HCT116 (cell line): ENCODE results near the gene NID2.

Source experiments
- CBX3 ChIP-seq: IDR thresholded peaks from 2 replicates; pipeline ENCODE4 v1.6.1; 2012; ENCODE audit warnings: low read depth
- EZH2 ChIP-seq: fragments of 200-600 bp; sonication (generic); IDR thresholded peaks from 2 replicates; pipeline ENCODE4 v1.6.1; 2017; ENCODE audit warnings: antibody characterized with exemption, mixed run types
- JUND ChIP-seq: IDR thresholded peaks from 2 replicates; pipeline ENCODE4 v1.6.1; 2012
- POLR2A ChIP-seq: IDR thresholded peaks from 2 replicates; pipeline ENCODE4 v1.7.0; 2011; ENCODE audit warnings: borderline replicate concordance; ENCODE audit not compliant: insufficient read depth, insufficient read length; ENCODE audit errors: extremely low read depth
- POLR2AphosphoS5 ChIP-seq: IDR thresholded peaks from 2 replicates; pipeline ENCODE4 v1.6.1; 2011; ENCODE audit warnings: mild to moderate bottlenecking, low read depth, low read length, moderate library complexity
- SRF ChIP-seq: IDR thresholded peaks from 2 replicates; pipeline ENCODE4 v1.6.1; 2012; ENCODE audit warnings: low read depth
- ZFX ChIP-seq: fragments of 450-650 bp; IDR thresholded peaks from 2 replicates; pipeline ENCODE4 v1.6.1; 2017
- TF ChIP-seq, protein P1 (sequence below): IDR thresholded peaks from 2 replicates; pipeline ENCODE4 v1.6.1; 2012
- TF ChIP-seq, protein P2 (sequence below), 3 experiments: fragments of 200-600 bp in 1 of 3; sonication (generic) in 1 of 3; IDR thresholded peaks in 2 of 3; conservative IDR thresholded peaks in 1 of 3; 2 replicates each; pipeline ENCODE4 v1.5.1; 2012 to 2017; ENCODE audit warnings: low read depth in 2 of 3, low read length in 2 of 3, antibody characterized with exemption in 1 of 3, borderline replicate concordance in 1 of 3, control low read depth in 1 of 3, mild to moderate bottlenecking in 1 of 3, mixed read lengths in 1 of 3, mixed run types in 1 of 3, moderate library complexity in 1 of 3; ENCODE audit not compliant: insufficient read depth in 1 of 3
- TF ChIP-seq, protein P3 (sequence below): IDR thresholded peaks from 2 replicates; pipeline ENCODE4 v1.6.1; 2012

DNA sequence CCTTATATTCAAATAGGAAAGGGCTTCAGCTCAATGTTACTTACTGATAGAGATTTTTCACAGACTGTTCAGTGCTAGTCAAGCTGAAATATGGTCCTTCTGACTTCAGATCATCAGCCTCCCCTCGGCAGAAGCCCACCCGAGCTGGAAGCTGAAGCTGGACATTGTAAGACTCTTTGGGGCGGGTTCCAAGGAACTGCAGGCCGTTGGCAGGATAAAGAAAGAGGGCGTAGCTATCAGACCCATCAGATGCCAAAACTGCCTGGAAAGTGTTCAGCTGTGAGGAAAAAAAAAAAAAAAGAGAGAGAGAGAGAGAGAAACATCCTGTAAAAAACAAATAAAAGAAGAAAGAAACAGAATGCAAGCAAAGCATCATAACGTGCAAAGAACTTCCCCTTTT lies 8.8 kb downstream of the NID2 start:
- no peak for TF ChIP-seq POLR2A
- TF ChIP-seq EZH2, result no peak
- TF ChIP-seq, protein P1, sequence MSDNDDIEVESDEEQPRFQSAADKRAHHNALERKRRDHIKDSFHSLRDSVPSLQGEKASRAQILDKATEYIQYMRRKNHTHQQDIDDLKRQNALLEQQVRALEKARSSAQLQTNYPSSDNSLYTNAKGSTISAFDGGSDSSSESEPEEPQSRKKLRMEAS, result no peak
- TF ChIP-seq, protein P2, sequence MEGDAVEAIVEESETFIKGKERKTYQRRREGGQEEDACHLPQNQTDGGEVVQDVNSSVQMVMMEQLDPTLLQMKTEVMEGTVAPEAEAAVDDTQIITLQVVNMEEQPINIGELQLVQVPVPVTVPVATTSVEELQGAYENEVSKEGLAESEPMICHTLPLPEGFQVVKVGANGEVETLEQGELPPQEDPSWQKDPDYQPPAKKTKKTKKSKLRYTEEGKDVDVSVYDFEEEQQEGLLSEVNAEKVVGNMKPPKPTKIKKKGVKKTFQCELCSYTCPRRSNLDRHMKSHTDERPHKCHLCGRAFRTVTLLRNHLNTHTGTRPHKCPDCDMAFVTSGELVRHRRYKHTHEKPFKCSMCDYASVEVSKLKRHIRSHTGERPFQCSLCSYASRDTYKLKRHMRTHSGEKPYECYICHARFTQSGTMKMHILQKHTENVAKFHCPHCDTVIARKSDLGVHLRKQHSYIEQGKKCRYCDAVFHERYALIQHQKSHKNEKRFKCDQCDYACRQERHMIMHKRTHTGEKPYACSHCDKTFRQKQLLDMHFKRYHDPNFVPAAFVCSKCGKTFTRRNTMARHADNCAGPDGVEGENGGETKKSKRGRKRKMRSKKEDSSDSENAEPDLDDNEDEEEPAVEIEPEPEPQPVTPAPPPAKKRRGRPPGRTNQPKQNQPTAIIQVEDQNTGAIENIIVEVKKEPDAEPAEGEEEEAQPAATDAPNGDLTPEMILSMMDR (IDR thresholded peaks at IDR 0.05 in 2 of 3, conservative IDR thresholded peaks at IDR 0.05 in 1 of 3; ENCODE audit: borderline replicate concordance in 1 of 3, insufficient read depth in 1 of 3, low read depth in 2 of 3, low read length in 2 of 3), result no peak
- TF ChIP-seq, protein P3, sequence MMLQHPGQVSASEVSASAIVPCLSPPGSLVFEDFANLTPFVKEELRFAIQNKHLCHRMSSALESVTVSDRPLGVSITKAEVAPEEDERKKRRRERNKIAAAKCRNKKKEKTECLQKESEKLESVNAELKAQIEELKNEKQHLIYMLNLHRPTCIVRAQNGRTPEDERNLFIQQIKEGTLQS, result no peak
- TF ChIP-seq POLR2AphosphoS5, result no peak
- no peak for TF ChIP-seq CBX3
- no peak for TF ChIP-seq SRF
- no peak for TF ChIP-seq ZFX
- no peak for TF ChIP-seq JUND
